Esophagus muscularis mucosa (tissue), 4 donors: ENCODE measurements around the gene PYDC1.

Experiments
- EP300 ChIP-seq: sonication (generic); formaldehyde crosslinking; IDR thresholded peaks from one replicate; pipeline ENCODE4 v1.6.1; 2017; ENCODE audit warnings: antibody characterized with exemption
- POLR2A ChIP-seq: fragments of 450-650 bp; IDR thresholded peaks from one replicate; pipeline ENCODE4 v1.6.1; 2017; ENCODE audit warnings: antibody characterized with exemption, moderate library complexity, mild to moderate bottlenecking, low read depth
- POLR2AphosphoS5 ChIP-seq, 2 donors: sonication (generic); formaldehyde crosslinking; IDR thresholded peaks; one replicate each; pipeline ENCODE4 v1.6.1; 2017; ENCODE audit warnings: antibody characterized with exemption in 2 of 2
- TF ChIP-seq, protein P1 (sequence below), 3 experiments: fragments of 200-600 bp in 2 of 3; fragments of 450-650 bp in 1 of 3; sonication (generic) in 2 of 3; IDR thresholded peaks; one replicate each; pipeline ENCODE4 v1.5.1; 2017 to 2019; ENCODE audit warnings: antibody characterized with exemption in 3 of 3, mild to moderate bottlenecking in 2 of 3, moderate library complexity in 1 of 3

DNA sequence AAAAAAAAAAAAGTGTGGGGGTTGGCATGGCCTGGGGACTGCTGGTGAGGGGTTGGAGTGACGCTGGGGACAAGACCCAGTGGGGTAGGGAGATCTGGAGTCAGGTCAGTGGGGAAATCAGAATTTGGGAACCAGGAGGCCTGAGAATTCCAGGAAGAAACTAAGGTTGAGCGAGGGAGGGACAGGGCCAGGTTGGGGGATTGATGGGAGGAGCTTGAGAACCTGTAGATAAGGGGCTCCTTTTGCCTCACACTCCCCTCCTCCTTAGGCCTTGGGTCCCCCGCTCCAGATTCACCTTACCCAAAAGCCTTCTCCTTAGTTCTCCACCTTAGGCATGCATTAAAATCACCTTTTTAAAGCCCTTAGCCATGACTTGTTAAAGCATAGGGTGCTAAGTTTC is 8.3 kb upstream of the PYDC1 start:
- TF ChIP-seq, protein P1, sequence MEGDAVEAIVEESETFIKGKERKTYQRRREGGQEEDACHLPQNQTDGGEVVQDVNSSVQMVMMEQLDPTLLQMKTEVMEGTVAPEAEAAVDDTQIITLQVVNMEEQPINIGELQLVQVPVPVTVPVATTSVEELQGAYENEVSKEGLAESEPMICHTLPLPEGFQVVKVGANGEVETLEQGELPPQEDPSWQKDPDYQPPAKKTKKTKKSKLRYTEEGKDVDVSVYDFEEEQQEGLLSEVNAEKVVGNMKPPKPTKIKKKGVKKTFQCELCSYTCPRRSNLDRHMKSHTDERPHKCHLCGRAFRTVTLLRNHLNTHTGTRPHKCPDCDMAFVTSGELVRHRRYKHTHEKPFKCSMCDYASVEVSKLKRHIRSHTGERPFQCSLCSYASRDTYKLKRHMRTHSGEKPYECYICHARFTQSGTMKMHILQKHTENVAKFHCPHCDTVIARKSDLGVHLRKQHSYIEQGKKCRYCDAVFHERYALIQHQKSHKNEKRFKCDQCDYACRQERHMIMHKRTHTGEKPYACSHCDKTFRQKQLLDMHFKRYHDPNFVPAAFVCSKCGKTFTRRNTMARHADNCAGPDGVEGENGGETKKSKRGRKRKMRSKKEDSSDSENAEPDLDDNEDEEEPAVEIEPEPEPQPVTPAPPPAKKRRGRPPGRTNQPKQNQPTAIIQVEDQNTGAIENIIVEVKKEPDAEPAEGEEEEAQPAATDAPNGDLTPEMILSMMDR (IDR thresholded peaks at IDR 0.05): no peak
- TF ChIP-seq POLR2A: no peak
- no peak for TF ChIP-seq POLR2AphosphoS5 (IDR thresholded peaks at IDR 0.05)
- TF ChIP-seq EP300: no peak
